Neural crest cell (in vitro differentiated cells): ENCODE results near the gene TSPYL1. TPM values are rescaled to one million over a fixed set of nuclear protein-coding genes. Genes with fewer than 3 reads are reported as not detected.
"Not testable (repeated sequence)": the region's sequence is repeated elsewhere in the genome, so short reads cannot be mapped to it uniquely, and the experiment has no call there.

ENCODE experiments used
- DNase-seq: peaks from one replicate; pipeline ENCODE4 v3.0.0; 2021; ENCODE audit warnings: low read depth, mixed read lengths, low spot score
- H3K27ac Mint-ChIP-seq: one replicate; pipeline ENCODE4 v1.8.0; 2021; ENCODE audit warnings: mild to moderate bottlenecking, mixed read lengths; ENCODE audit not compliant: unreplicated experiment
- H3K27me3 Mint-ChIP-seq: 2 replicates; pipeline ENCODE4 v1.8.0; 2021; ENCODE audit warnings: low read depth, mild to moderate bottlenecking, mixed read lengths
- H3K36me3 Mint-ChIP-seq: 2 replicates; pipeline ENCODE4 v1.8.0; 2021; ENCODE audit warnings: low read depth, mild to moderate bottlenecking, mixed read lengths
- H3K4me1 Mint-ChIP-seq: 2 replicates; pipeline ENCODE4 v1.8.0; 2021; ENCODE audit warnings: mixed read lengths
- H3K4me3 Mint-ChIP-seq: one replicate; pipeline ENCODE4 v1.8.0; 2021; ENCODE audit warnings: mild to moderate bottlenecking, mixed read lengths
- H3K9me3 Mint-ChIP-seq: 2 replicates; pipeline ENCODE4 v1.8.0; 2021; ENCODE audit warnings: mixed read lengths
- total RNA-seq: library from RNA; stranded (reverse); gene quantifications from 2 replicates; pipeline ENCODE4 v1.2.1, GENCODE V29; 2021
- TF ChIP-seq, protein P1 (sequence below): fragments of 200-600 bp; sonication (generic); conservative IDR thresholded peaks from 2 replicates; pipeline ENCODE4 v1.5.0; 2021; ENCODE audit warnings: antibody characterized with exemption, mild to moderate bottlenecking

The TSPYL1 gene
- total RNA-seq, 1 donor from 2014 or later: 57.7 TPM

DNA sequence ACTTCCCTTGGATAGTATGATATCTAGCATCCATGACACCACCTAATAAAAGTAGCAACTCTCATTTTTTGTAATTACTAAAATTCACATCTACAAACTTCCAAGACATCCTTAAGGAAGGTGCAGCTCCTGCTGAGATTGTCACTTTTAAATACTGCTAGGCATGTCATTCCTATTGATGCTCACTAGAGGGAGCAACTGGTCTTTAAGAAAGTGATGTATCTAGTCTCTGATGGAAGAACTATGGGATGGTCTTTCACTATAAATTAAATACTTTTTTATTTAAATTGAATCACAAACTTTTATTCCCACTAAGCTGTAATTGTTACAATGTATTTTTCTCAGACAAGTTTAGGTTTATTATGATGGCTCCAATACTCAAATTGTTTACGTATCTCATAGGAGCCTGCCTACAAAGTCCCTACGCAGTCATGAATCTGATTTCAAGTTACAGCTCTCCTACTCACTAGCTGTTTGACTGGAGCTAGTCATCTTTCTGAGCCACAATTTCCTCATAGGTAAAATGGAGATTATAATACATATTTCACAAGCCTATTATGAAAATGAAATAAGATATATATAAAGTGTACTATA lies 8.1 kb upstream of the TSPYL1 start:
- Mint-ChIP-seq H3K27ac (no peak overlapping the region), H3K9me3 (no peaks in the 10 kb centered on the region), H3K4me1 (no peaks in the 10 kb centered on the region), H3K4me3 (no peak overlapping the region), H3K27me3 (no peaks in the 10 kb centered on the region), H3K36me3 (no peaks in the 10 kb centered on the region)
- DNase-seq: no peak
- TF ChIP-seq, protein P1, sequence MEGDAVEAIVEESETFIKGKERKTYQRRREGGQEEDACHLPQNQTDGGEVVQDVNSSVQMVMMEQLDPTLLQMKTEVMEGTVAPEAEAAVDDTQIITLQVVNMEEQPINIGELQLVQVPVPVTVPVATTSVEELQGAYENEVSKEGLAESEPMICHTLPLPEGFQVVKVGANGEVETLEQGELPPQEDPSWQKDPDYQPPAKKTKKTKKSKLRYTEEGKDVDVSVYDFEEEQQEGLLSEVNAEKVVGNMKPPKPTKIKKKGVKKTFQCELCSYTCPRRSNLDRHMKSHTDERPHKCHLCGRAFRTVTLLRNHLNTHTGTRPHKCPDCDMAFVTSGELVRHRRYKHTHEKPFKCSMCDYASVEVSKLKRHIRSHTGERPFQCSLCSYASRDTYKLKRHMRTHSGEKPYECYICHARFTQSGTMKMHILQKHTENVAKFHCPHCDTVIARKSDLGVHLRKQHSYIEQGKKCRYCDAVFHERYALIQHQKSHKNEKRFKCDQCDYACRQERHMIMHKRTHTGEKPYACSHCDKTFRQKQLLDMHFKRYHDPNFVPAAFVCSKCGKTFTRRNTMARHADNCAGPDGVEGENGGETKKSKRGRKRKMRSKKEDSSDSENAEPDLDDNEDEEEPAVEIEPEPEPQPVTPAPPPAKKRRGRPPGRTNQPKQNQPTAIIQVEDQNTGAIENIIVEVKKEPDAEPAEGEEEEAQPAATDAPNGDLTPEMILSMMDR: peak; percentile 95

DNA sequence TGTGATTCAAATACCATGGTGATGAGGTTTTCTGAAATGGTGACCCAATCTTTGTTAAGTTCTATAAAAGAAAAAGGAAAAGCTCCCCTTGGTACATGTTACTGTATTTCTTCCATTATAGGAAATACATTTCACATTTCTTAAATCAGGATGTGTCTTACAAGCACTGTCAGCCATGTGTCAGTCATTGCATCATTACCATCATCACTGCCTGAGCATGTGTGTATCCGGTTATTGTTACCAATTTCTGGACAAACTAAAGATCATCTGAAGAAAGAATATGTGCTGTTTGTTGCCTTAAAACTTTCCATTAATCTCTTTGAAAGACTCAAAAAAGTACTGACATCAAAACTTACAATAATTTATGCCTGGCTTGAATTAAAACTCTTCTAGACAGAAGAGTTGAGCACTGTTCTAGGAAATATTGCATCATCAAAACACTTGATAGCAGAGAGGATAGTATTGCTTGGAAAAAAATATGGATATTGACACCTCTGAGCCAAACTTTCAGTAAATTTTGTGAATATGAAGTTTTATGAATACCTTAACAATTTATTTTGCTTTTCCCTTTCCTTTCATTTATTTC lies 7.1 kb upstream of the TSPYL1 start:
- H3K9me3 Mint-ChIP-seq: no peaks in the 10 kb centered on the region
- no peak overlapping the region for H3K4me3 Mint-ChIP-seq
- DNase-seq: no peak
- no peaks in the 10 kb centered on the region for H3K4me1 Mint-ChIP-seq
- no peaks in the 10 kb centered on the region for H3K27me3 Mint-ChIP-seq
- no peak overlapping the region for H3K27ac Mint-ChIP-seq
- TF ChIP-seq, protein P1: no peak
- no peaks in the 10 kb centered on the region for H3K36me3 Mint-ChIP-seq

DNA sequence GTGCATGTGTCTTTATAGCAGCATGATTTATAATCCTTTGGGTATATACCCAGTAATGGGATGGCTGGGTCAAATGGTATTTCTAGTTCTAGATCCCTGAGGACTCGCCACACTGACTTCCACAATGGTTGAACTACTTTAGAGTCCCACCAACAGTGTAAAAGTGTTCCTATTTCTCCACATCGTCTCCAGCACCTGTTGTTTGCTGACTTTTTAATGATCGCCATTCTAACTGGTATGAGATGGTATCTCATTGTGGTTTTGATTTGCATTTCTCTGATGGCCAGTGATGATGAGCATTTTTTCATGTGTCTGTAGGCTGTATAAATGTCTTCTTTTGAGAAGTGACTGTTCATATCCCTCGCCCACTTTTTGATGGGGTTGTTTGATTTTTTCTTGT lies 5.3 kb upstream of the TSPYL1 start:
- H3K27me3 Mint-ChIP-seq, H3K4me3 Mint-ChIP-seq, H3K36me3 Mint-ChIP-seq, DNase-seq, H3K9me3 Mint-ChIP-seq, H3K27ac Mint-ChIP-seq: not testable (repeated sequence)
- H3K4me1 Mint-ChIP-seq: peaks cover 11% of the 10 kb centered on the region

DNA sequence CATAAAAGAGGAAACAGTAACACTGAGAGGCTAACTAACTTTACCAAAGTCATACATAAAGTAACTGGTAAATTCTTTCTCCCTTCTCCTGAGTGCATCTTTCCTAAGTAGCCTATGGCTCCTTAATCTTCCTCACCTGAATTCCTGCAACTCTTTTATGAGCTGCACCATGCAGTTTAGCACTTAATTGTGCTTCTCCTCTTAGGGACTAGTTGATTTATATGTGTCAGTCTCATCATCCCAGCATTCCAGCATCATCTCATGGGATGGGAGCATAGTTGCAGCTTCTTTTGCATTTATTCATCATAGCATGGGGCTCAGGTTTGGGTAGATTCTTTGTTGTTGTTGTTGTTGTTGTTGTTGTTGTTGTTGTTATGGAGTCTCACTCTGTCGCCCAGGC lies 3.5 kb upstream of the TSPYL1 start:
- no peaks in the 10 kb centered on the region for H3K9me3 Mint-ChIP-seq
- H3K27ac Mint-ChIP-seq: no peak overlapping the region
- H3K36me3 Mint-ChIP-seq: peaks cover 9% of the 10 kb centered on the region
- TF ChIP-seq, protein P1: no peak
- H3K4me1 Mint-ChIP-seq: peaks cover 25% of the 10 kb centered on the region
- no peak for DNase-seq
- H3K27me3 Mint-ChIP-seq: no peaks in the 10 kb centered on the region
- H3K4me3 Mint-ChIP-seq: no peak overlapping the region

DNA sequence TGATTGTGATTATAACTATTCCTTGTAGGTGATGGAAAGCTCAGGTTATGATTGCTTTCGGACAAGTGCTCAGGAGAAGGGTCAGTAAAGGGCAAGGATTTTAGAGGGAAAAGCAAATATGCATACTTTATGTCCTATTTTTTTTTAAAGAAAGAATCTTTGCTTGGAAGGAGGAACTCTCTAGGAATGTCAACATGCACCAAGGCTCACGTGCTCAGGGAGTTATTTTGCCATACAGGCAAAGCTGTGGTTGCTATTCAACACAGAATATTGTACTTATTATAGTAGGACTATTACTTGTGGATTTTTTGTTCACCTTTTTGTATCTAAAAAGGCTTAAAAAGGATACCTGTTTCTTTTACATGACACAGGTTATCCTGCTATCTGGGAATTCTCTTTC lies 3.0 kb upstream of the TSPYL1 start:
- no peaks in the 10 kb centered on the region for H3K27me3 Mint-ChIP-seq
- H3K4me3 Mint-ChIP-seq: peak overlapping the region; percentile 8
- H3K36me3 Mint-ChIP-seq: peaks cover 13% of the 10 kb centered on the region
- H3K9me3 Mint-ChIP-seq: no peaks in the 10 kb centered on the region
- no peak overlapping the region for H3K27ac Mint-ChIP-seq
- DNase-seq: no peak
- TF ChIP-seq, protein P1: no peak
- H3K4me1 Mint-ChIP-seq: peaks cover 30% of the 10 kb centered on the region

DNA sequence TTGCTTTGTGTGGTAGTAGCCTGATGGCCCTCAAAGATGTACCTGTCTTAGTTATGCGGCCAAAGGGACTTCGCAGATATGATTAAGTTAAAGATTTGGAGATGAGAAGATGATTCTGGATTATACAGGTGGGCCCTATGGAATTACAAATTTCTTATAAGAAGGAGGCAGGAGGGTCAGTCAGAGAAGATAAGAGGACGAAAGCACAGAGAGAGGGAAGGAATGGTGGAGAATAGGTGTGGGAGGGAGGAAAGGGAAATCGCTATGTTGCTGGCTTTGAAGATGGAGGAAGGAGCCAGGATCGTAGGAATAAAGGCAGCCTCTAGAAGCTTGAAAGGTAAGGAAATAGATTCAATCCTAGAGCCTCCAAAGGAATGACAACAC lies 1.2 kb upstream of the TSPYL1 start:
- Mint-ChIP-seq H3K36me3 (peaks cover 18% of the 10 kb centered on the region), H3K27me3 (no peaks in the 10 kb centered on the region), H3K4me3 (peak overlapping the region; percentile 81), H3K9me3 (no peaks in the 10 kb centered on the region), H3K4me1 (peaks cover 47% of the 10 kb centered on the region), H3K27ac (no peak overlapping the region)
- TF ChIP-seq, protein P1: no peak
- DNase-seq: no peak
